Anterior cingulate cortex (tissue), 58 donors: ENCODE data around the gene ARHGAP15.
A peak's percentile ranks its signal among the peaks of the same experiment; 100 is the strongest.

ENCODE experiments used
- DNase-seq, 58 donors: peaks; one replicate each; lab custom pipeline; 2025; lab: John Stamatoyannopoulos, UW

ARHGAP15 gene

GRCh38 chr2:143163499-143163898 lies 34.3 kb downstream of the ARHGAP15 start:
- DNase-seq, result no peak

GRCh38 chr2:143165291-143165690 lies 36.1 kb downstream of the ARHGAP15 start:
- DNase-seq, result no peak

GRCh38 chr2:143169105-143169504 lies 39.9 kb downstream of the ARHGAP15 start:
- DNase-seq, result no peak

GRCh38 chr2:143171817-143172216 lies 42.6 kb downstream of the ARHGAP15 start:
- DNase-seq, result peak in 1 of 58 donors; percentile 8

GRCh38 chr2:143175438-143175837 lies 46.2 kb downstream of the ARHGAP15 start:
- no peak for DNase-seq

GRCh38 chr2:143176606-143177005 lies 47.4 kb downstream of the ARHGAP15 start:
- no peak for DNase-seq

GRCh38 chr2:143177096-143177786 lies 48.0 kb downstream of the ARHGAP15 start:
- DNase-seq, result no peak

GRCh38 chr2:143181494-143181893 lies 52.3 kb downstream of the ARHGAP15 start:
- DNase-seq, result no peak

- no peak for DNase-seq
These were observed 53.4 kb downstream of the ARHGAP15 start for GRCh38 chr2:143182649-143183048.

- no peak for DNase-seq
These were observed 54.7 kb downstream of the ARHGAP15 start for GRCh38 chr2:143183804-143184463.

- DNase-seq, result no peak
These were observed 57.7 kb downstream of the ARHGAP15 start for GRCh38 chr2:143186876-143187275.

GRCh38 chr2:143190431-143190830 lies 61.2 kb downstream of the ARHGAP15 start:
- DNase-seq, result no peak

GRCh38 chr2:143192106-143192505 lies 62.9 kb downstream of the ARHGAP15 start:
- no peak for DNase-seq

GRCh38 chr2:143192716-143193115 lies 63.5 kb downstream of the ARHGAP15 start:
- DNase-seq, result no peak

- DNase-seq, result peak in 38 of 58 donors; percentile 1 to 49 (median 21)
These were observed 63.9 kb downstream of the ARHGAP15 start for GRCh38 chr2:143193121-143193520.

GRCh38 chr2:143195511-143195910 lies 66.3 kb downstream of the ARHGAP15 start:
- DNase-seq, result no peak

GRCh38 chr2:143204062-143204461 lies 74.8 kb downstream of the ARHGAP15 start:
- DNase-seq, result no peak

GRCh38 chr2:143205106-143205764 lies 76.0 kb downstream of the ARHGAP15 start:
- DNase-seq, result no peak

GRCh38 chr2:143209570-143210445 lies 80.6 kb downstream of the ARHGAP15 start:
- DNase-seq, result no peak

- DNase-seq, result no peak
These were observed 81.2 kb downstream of the ARHGAP15 start for GRCh38 chr2:143210446-143210819.
